Stimulated activated CD8-positive, alpha-beta memory T cell treated with anti-CD3 and anti-CD28 coated beads, Interleukin-15, amount 100 ng/mL, for 48 hours (primary cell): ENCODE data around the gene MAML3.

Experiments used
- DNase-seq, 2 donors: peaks; one replicate each; pipeline ENCODE4 v3.0.0-alpha.2; 2020; ENCODE audit warnings: low read depth in 2 of 2

MAML3 gene

DNA sequence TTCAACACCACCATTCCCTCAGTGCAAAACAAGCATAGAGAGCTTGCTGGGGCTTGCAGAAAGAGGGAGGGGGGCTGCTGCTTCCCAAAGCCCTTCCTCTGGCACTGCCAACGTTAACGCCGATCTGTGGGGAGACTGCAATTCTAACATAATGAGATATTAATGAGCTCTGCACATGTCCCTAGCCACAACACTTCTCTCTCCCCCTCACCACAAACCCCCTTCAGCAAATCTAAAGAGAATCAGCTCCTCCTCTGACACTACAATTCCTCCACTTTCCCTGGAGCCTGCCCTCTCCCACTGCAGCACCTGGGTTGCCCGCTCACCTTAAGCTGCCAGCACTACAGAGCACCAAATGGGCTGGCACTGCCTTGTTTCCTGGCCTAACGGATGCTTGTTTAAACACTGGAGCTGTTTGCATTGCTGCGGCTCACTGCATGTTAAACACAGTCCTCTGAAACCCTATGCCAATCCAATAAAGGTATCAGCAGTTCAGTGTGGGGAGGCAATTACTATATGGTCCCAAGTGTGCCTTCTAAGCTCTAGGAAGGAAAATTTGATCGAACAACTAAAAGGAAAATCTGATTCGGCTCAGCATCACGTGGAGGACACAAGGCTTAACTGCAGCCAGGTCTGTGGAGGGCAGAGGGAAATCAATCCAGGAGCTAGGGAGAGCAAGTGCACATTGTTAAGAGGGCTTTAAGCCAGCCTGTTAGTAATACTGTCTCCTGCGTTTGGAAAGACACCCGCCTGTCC is 232.4 kb downstream of the MAML3 start:
- no peak for DNase-seq

DNA sequence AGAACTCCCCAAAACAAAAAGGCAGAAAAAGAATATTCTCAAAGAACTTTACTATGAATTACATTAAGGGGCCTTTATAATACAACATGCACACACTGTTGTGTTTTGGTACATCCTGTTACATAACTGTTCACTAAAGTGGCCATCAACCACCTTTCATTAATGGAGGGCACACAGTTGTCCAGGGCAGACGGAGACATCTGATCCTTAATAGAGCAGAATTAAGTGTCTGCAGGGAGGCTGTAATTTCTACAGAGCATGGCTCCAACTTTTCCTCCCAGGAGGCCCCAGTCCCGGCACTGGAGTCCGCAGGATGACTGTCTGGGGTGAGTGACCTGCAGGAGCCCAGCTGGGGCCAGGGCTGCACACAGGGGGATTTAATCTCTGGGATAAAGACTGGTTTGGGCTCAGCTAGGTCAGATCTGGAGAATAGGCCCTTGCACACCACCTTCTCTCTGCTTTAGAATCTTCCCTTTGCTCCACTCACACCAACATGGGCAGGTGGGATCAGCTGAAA is 233.4 kb downstream of the MAML3 start:
- DNase-seq = no peak

DNA sequence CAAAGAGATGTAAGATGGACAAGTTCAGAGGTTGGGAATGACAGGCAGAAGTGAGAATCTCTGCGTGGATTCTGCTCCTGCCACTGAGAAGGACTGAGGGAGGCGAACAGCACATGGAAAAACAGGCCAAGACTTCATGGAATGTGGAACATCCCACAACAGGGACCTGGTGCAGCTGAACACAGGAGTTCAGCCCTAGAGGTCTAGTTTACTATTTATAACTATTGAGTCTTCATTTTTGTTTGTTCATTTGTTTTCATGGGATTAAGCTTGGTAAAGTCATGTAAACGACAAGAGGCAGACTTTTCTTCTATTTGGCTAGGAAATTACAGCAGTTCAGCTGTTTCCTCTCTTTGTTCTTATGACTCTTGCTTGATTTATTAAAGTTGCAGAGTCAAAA is 234.5 kb downstream of the MAML3 start:
- no peak for DNase-seq

DNA sequence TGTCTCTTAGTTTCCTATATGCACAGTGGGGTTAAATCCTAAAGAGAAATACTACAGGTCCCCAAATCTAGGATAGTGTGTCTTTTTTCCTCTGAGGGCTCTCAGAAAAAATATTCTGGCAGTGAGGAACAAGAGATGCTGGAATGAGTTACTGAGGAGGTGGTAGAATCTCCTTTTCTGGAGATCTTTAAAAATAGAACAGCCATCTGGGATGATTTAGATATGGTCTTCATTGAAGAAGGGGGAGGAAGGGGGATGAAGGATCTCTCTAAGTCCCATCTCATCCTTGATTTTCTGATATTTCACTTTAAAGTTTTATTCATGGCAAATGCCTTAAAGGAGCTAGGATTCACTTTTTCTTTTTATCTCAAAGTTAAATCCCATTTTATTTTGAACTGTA is 235.0 kb downstream of the MAML3 start:
- no peak for DNase-seq

DNA sequence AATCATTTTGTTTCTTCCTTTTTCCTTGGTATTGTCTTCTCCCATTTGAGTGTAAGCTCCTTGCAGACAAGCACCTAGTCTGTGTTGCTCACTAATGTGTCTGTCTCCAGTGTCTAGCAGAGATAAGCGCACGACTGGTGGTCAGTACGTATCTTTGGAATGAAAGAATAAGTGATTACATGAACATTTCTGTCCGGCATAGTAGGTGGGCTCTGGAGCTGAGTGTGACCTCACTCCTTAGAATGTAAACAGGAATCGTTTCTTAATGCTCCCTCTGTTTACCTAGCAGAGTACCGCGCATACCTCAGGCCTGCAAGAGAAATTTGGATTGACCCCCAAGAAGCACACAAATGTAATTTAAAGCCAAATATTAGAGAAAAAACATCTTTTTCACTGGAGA is 235.4 kb downstream of the MAML3 start:
- no peak for DNase-seq

DNA sequence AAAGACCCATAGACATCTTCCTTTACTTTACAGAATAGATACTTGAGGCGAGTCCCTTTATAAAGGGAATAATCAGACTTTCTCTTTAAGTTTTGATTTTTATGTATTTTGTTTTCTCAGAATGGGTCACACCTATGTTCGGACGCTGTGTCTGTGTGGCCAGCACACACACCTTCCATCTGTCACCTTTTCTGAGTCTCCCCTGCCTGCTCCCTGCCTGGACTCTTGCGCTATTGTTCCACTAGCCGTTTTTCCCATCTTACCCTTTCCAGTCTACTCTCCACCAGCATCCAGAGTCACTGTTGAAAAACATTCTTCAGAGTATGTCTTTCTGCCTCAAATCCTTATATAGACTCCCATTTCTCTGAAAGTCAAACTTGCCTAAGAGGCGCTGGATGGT is 236.1 kb downstream of the MAML3 start:
- DNase-seq = no peak

DNA sequence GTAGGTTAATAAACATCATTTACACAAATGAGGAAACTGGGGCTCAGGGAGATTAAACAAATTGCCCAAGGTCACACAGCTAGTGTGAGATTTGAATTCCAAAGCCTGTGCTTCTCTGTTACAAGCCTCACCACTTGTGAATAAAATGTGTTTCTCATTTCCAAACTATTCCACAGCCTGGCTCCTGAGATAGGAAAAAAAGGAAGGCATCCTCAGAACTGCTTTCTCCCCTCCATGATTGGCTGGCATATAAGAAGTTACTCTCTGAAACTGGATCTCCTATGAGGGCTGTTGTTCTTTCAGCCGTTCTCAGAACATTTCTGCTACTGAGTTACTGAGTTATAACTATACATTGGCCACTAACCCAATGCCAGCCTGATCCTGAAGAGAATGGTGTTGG is 237.9 kb downstream of the MAML3 start:
- DNase-seq = no peak

DNA sequence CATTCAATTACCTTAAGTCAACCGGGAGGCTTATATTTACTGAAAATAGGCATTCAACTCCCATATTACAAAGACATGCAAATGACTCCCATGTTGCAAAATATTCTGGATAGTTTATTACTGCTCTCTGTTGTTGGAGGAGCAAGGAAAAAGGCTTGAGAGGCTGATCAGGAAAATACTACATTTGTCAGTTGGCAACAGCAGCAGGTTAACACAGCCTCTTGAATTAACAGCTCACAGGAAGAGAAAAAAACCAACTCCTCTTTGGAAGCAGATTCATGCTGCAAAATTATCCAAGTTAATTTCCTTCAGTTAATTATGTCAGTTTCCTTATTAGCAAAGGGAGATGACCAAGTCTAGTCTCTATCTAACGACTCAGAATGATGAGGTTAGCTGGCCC is 238.9 kb downstream of the MAML3 start:
- DNase-seq = no peak

DNA sequence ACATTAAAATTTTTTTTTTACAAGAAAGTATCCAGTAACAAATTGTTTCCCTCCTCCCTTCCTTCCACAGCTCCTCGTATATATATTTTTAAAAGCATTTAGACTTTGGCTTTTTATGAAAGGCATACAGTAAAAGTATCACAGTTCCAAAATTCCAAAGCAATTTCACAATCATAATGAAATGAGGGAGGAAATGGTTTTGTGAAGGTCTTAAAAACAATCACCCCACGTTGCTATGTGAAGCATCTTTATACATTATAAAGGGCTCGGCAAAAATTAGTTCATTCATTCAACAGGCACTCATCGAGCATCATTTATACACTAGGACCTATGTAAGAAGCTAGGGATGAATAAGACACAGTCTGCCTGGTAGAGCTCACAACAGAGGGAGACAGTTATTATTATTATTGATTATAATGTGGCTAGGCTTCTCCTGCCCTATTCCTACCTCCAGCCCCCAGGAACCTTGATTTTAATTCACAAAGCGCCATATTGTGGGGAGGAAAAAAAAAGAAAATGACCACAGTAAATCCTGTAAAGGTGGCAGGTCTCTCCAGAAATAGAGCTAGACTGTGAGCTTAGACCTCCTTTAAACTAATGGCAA is 239.9 kb downstream of the MAML3 start:
- no peak for DNase-seq

DNA sequence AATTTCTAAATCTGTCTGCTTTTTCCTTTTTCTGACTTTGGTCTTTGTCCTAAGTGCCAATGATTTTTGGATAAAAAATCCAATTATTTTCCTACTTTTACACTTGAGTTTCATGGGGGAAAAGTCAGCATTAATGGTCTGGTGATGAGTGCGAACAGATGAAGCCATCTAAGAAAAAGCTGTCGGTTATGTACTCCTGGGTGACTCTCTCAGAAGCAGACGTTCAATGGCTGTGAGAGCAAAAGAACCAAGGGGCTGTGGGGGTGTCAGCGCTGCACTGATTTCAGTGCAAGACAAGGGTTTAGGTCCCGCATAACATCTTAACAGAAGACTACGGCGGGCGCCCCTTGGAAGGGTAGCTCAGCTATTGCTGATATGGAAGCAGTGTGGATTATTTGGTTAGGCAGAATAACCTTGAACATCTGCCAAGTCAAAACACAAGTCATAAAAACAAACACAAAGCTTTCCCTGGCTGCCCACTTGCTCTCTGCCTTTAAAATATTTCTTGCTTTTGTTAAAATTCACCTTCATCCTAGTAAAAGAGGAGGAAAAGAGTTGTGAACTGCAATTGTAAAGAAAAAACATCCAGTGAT is 240.5 kb downstream of the MAML3 start:
- no peak for DNase-seq

DNA sequence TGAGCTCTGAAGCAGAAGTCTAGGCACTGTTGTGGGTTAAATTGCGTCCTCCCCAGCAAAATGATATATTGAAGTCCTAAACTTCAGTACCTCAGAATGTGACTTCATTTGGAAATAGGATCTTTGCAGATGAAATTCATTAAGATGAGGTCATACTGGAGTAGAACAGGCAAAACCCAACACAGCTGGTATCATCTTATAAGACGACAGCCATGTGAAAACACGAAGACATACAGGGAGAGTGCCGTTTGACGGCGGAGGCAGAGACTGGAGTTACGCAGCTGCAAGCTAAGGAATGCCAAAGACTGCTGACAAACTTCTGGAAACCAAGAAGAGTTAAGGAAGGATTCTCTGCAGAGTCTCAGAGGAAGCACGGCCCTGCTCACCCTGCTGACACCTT is 241.5 kb downstream of the MAML3 start:
- DNase-seq = no peak

DNA sequence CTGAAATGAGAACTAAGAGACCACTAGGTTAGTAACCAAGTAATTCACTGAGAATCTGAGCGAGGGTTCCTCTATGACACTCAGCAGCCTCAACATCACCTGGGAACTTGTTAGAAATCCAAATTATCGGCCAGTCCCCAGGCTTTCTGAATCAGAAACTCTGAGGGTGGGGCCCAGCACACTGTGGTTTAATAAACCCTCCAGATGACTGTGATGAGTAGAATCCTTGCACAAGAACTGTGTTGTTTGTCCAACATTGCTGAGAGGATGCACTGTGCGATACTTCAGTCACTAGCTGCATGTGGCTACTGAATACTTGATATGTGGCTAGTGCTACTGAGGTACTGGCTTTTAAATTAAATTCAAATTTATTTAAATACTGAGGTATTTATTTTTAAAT is 243.9 kb downstream of the MAML3 start:
- no peak for DNase-seq

DNA sequence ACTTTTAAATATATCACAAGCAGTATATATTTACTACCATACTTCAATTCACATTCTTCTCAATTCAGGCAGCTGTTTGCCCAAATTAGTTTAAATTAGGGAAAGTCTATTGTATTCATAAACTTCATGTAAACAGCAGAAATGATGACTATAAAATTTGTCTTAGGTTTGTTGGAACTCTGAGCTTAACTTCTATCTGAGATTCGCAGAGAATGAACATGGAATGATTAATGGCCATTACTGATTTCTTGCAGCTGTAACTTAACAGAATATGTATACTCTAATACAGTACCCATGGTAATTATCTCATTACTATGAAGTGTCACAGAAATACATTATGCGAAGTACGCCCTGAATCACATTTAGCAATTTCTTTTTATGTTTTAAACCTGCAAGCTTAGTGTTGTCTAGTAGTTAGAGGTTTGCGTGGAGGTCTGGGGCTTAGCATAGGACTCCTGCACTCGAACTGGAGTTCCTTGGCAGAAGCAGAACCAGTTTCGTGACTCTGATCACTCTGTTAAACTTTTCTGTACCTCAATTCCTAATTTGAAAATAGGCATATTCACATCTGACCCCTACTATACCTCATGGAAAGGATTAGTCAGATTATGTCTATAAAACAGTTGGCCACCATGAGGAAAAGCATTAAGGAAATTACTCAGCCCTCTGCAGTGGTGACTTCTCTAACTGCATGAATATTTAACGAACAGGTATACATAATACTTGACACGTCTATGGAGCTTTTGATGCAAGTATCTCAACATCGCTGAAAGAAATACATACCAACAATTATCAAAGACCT is 245.1 kb downstream of the MAML3 start:
- DNase-seq = no peak

DNA sequence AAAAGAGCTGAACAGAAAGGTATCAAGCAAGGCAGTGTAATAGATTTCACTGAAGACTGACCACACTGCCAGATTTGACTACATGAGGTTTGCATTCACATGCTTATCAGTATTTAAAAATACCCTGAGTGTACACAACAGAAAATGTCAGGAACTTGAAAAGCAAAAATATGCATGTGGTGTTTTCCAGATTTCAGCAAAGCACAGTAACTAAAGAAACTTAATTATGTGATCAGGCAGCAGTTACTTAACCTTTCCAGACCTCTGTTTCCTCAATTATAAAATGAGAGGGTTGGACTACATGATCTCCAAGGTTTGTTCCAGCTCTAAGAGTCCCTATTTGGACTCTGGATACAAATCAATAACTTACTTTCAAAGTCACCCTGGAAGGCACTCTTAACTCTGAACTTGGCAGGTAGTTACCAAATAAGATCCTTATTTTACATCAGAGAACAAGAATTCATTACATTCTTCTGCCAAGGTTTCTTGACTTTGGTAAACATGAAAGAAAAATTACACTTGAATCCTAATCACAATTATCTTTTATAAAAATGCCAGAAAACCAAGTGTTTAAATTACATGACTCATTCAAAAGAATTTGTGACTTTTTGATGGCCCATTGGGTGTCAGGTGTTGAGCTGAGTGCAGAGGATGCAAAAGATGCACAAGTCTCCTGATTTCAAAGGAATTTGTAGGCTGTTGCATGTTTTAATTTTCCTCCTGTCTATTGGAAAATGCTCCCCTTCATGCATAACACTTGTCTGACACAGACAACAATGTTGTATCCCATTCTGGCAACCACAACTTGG is 246.8 kb downstream of the MAML3 start:
- no peak for DNase-seq

DNA sequence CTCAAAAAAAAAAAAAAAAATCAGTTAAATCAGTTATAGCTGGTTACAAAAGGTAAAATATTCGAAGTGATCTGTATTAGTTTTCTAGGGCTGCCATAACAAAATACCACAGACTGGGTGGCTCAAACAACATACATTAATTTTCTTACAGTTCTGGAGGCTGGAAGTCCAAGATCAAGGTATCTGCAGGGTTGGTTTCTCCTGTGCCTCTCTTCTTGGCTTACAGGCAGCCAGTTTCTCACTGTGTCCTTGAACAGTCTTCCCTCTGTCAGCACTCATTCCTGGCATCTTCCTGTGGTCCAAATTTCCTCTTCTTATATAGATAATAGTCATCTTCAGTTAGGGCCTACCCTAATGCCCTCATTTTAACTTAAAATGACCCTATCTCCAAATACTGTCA is 248.5 kb downstream of the MAML3 start:
- DNase-seq = no peak

DNA sequence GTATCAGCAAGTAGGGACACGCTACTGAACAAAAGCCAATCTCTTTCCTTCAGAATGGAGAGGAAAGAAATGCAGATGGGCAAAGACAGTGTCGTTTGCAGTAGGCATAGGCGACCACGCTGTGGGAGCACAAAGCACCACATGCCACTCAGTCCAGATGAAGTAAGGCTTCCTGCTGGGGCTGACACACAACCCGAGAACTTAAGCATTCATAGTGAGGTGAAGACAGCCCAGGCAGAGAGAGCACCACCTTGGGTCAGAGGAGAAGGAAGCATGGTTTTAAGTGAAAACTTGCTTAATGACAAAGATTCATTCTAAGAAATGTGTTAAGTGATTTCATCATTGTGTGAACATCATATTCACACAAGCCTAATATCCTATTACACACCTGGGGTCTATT is 249.6 kb downstream of the MAML3 start:
- no peak for DNase-seq

DNA sequence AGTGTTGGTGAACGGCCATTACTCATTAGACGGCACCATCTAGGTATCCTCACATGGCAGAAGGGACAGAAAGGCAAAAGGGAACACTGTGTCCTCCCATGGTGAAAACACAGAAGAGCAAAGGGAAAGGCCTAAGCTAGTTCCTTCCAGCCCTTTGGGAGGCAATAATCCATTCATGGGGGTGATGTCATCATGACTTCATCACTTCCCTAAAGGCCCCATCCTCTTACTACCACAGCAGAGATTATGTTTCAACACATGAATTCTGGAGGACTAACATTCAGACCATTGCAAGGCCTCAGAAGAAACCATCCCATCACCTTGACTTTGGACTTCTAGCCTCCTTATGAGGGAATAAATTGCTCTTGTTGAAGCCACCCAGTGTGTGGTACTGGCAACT is 250.1 kb downstream of the MAML3 start:
- no peak for DNase-seq

DNA sequence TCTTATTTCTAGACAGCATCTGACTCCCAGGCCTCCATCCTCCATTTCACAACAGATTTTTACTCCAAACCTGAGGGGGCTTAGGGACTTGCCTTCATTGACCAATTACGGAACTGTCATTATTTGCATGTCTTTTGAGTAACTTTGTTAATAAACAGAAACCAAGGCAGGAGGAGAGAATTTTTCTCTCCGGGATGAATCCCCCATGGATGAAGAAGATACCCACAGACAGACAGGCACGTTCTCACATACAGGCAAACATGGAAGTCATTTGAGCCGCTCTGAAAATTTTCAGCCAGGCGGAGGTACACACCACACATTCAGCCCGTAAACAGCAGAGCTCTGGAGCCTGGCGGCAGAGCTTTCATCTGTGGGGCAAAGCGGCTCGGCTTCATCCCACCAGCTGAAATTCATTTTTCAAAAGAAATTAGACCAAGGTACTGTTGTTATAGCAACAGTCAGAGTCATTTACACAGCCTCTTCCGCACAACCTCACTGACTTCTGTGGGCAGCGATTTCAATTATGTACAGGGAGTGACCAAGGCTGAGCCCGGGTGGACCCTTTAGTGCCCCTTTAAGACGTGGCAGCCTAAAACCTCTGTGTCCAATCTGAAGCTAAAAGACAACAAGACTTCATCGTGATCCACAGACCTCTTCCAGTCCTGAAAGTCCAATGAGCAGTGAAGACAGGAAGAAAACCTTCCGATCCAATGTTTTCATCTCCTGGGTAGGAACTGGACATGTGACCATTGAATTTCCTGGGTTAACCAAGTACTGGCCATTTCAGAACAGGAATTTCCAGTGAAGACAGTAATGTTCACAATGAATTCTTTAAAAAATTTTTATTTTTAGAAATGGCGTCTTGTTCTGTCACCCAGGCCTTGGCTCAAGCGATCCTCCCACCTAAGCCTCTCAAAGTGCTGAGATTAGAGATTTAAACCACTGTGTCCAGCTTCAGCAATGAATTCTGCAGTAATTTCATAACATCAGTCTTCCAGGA is 251.4 kb downstream of the MAML3 start:
- no peak for DNase-seq

DNA sequence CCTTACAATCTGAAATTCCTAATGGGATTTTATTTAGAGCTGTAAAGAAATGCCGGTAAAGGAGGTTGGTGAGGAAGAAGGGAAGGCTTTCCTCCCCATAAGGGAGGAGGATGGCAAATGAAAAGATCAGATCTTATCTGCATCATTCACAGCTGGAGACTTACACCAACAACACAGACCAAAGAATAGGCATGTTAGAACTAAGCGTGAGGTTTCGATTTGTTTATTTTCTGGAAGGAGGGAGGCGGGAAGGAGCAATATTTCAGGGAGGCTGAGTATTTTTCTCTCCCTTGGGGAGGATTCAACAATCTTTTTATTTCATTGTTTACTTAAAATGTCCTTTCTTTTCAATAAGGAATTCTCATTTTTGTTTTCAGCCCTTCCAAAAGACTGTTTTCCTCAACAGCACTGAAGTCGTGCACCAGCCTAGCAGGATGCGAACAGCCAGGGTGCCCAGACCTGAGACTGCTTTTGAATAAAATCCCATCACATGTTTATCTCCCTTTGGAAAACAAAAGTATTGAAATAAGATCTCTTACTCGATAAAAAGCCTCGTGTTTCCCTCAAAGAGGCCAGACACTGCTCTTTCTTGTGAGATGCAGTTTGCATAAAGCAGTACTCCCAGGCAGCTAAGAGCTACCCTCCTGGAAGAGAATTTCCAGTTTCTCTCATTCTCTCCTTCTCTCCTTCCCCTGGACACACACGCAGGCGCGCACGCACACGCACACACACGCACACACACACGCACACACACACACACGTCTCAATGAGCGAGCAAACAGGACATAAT is 252.3 kb downstream of the MAML3 start:
- DNase-seq = no peak
